ENCODE results near the gene TRAPPC10. TPM values are rescaled to one million over a fixed set of nuclear protein-coding genes. Genes with fewer than 3 reads are reported as not detected.

Gene TRAPPC10
- total and polyA plus RNA-seq, 9 of the 15 experiments (the other 6 are each of a cell fraction or from before 2014, with no cell fraction given), result 1.1 to 33.8 (median 24.3) TPM

- no peak for TF ChIP-seq ZSCAN32 (CRISPR knock-in tag; IDR thresholded peaks at IDR 0.05)
- no peak for TF ChIP-seq THRA (IDR thresholded peaks at IDR 0.05)
- TF ChIP-seq GABPB1 (CRISPR knock-in tag; IDR thresholded peaks at IDR 0.05), result peak; percentile 62; the same call in 1 of the 2 replicates
- TF ChIP-seq MYNN (IDR thresholded peaks at IDR 0.05), result peak; percentile 58; the same call in 1 of the 2 replicates
- no peak for TF ChIP-seq MYNN (CRISPR knock-in tag; IDR thresholded peaks at IDR 0.05)
- no peak for TF ChIP-seq CBX5 (IDR thresholded peaks at IDR 0.05; ENCODE audit: borderline replicate concordance, low read depth)
- TF ChIP-seq ZBTB2 (IDR thresholded peaks at IDR 0.05), result no peak
- no peak for TF ChIP-seq ZNF134 (CRISPR knock-in tag; conservative IDR thresholded peaks at IDR 0.05)
- TF ChIP-seq DEAF1 (CRISPR knock-in tag; IDR thresholded peaks at IDR 0.05), result peak; percentile 75
- TF ChIP-seq NR2C1 (IDR thresholded peaks at IDR 0.05), result no peak
- TF ChIP-seq NR2C1 (tag; IDR thresholded peaks at IDR 0.05), result no peak
- 0 out of 4 replicates have a peak, but pooled peaks of 1 of the 2 experiments have one; percentile 14 for TF ChIP-seq FOXK2 (conservative IDR thresholded peaks at IDR 0.05 in 1 of 2, IDR thresholded peaks at IDR 0.05 in 1 of 2; ENCODE audit: low read depth in 2 of 2)
- peak in 1 of 3 experiments; percentile 41 for TF ChIP-seq YY1 (IDR thresholded peaks at IDR 0.05; ENCODE audit: borderline replicate concordance in 1 of 3, control insufficient read depth in 1 of 3, extremely low read depth in 1 of 3, insufficient read depth in 3 of 3, insufficient read length in 1 of 3, insufficient replicate concordance in 2 of 3, low read depth in 1 of 3, low read length in 2 of 3)
- TF ChIP-seq BACH1 (tag; IDR thresholded peaks at IDR 0.05), result no peak
- no peak for TF ChIP-seq ZNF282 (CRISPR knock-in tag; IDR thresholded peaks at IDR 0.05)
- peak; percentile 40 for TF ChIP-seq CTCFL (IDR thresholded peaks at IDR 0.05; ENCODE audit: borderline replicate concordance, insufficient read depth, low read depth, low read length, poor library complexity, severe bottlenecking)
- 0 out of 2 replicates have a peak, but pooled peaks have one; percentile 31 for TF ChIP-seq USF1 (CRISPR knock-in tag; IDR thresholded peaks at IDR 0.05)
- TF ChIP-seq U2AF1 (optimal IDR thresholded peaks at IDR 0.05; ENCODE audit: low read depth, low read length), result no peak
- no peak for TF ChIP-seq SMAD4 (CRISPR knock-in tag; conservative IDR thresholded peaks at IDR 0.05)
- peak; percentile 64; the same call in 1 of the 2 replicates for TF ChIP-seq RB1 (IDR thresholded peaks at IDR 0.05; ENCODE audit: low read depth)
- TF ChIP-seq KLF16 (IDR thresholded peaks at IDR 0.05), result peak; percentile 62
Measured at GRCh38 chr21:43975469-43976098, 36.5 kb upstream of the TRAPPC10 start (continued).

Data from K562 (cell line).